OCI-LY1 (cell line): ENCODE measurements around the gene JPH3.
A peak's percentile ranks its signal among the peaks of the same experiment; 100 is the strongest.
"Not testable (repeated sequence)": the region's sequence is repeated elsewhere in the genome, so short reads cannot be mapped to it uniquely, and the experiment has no call there.

Source experiments
- H2AFZ ChIP-seq: fragments of 200-600 bp; sonication (generic), shearing (Covaris generic); 2 replicates; pipeline ENCODE4 v1.6.0; 2014; ENCODE audit warnings: antibody characterized with exemption, mild to moderate bottlenecking, low read length
- H3F3A ChIP-seq: fragments of 200-600 bp; sonication (generic), shearing (Covaris generic); 2 replicates; pipeline ENCODE4 v1.6.0; 2014; ENCODE audit warnings: mild to moderate bottlenecking, antibody characterized with exemption, low read length, moderate library complexity; ENCODE audit not compliant: insufficient read depth
- H3K27ac ChIP-seq: fragments of 200-600 bp; sonication (generic); 2 replicates; pipeline ENCODE4 v1.5.1; 2014; ENCODE audit warnings: low read length, mixed run types, mild to moderate bottlenecking, low read depth; ENCODE audit not compliant: poor library complexity, severe bottlenecking
- H3K27me3 ChIP-seq: fragments of 200-600 bp; sonication (generic); 2 replicates; pipeline ENCODE4 v1.6.0; 2014; ENCODE audit warnings: antibody characterized with exemption, mild to moderate bottlenecking, low read length, moderate library complexity; ENCODE audit not compliant: insufficient read depth
- H3K36me3 ChIP-seq: fragments of 200-600 bp; sonication (generic); 2 replicates; pipeline ENCODE4 v1.6.1; 2014; ENCODE audit warnings: mild to moderate bottlenecking, antibody characterized with exemption, low read length, moderate library complexity, mixed read lengths; ENCODE audit not compliant: insufficient read depth
- H3K4me1 ChIP-seq: fragments of 200-600 bp; sonication (generic); 2 replicates; pipeline ENCODE4 v1.5.1; 2014; ENCODE audit warnings: mild to moderate bottlenecking, low read length, moderate library complexity; ENCODE audit not compliant: insufficient read depth, severe bottlenecking
- H3K4me2 ChIP-seq: fragments of 200-600 bp; sonication (generic), shearing (Covaris generic); 2 replicates; pipeline ENCODE4 v1.6.1; 2014; ENCODE audit warnings: low read length
- H3K4me3 ChIP-seq: fragments of 200-600 bp; sonication (generic); 2 replicates; pipeline ENCODE4 v1.5.1; 2014; ENCODE audit warnings: low read length, low read depth, mild to moderate bottlenecking, mixed read lengths; ENCODE audit not compliant: poor library complexity, severe bottlenecking
- H3K79me2 ChIP-seq: fragments of 200-600 bp; shearing (Covaris generic); 2 replicates; pipeline ENCODE4 v1.6.1; 2016; ENCODE audit warnings: mixed run types, low read length, mixed read lengths; ENCODE audit not compliant: insufficient read depth
- H3K9ac ChIP-seq: fragments of 200-600 bp; sonication (generic), shearing (Covaris generic); 2 replicates; pipeline ENCODE4 v1.6.1; 2014; ENCODE audit warnings: mild to moderate bottlenecking, low read length, mixed read lengths
- H3K9me2 ChIP-seq: fragments of 200-600 bp; sonication (generic), shearing (Covaris generic); 2 replicates; pipeline ENCODE4 v1.6.1; 2014; ENCODE audit warnings: low read depth, mild to moderate bottlenecking, low read length, mixed read lengths
- H3K9me3 ChIP-seq: fragments of 200-600 bp; shearing (Covaris generic); 2 replicates; pipeline ENCODE4 v1.6.1; 2014; ENCODE audit warnings: low read length, mixed read lengths
- H4K20me1 ChIP-seq: fragments of 200-600 bp; sonication (generic), shearing (Covaris generic); 2 replicates; pipeline ENCODE4 v1.6.0; 2016; ENCODE audit warnings: mild to moderate bottlenecking, low read length; ENCODE audit not compliant: insufficient read depth
- EZH2 ChIP-seq: fragments of 200-600 bp; sonication (generic), shearing (Covaris generic); IDR thresholded peaks from 2 replicates; pipeline ENCODE4 v1.8.0; 2017; ENCODE audit warnings: borderline replicate concordance, mixed run types, mild to moderate bottlenecking, antibody characterized with exemption, low read length, moderate library complexity, mixed read lengths
- TF ChIP-seq, protein P1 (sequence below): fragments of 200-600 bp; sonication (generic), shearing (Covaris generic); IDR thresholded peaks from 2 replicates; pipeline ENCODE4 v1.5.1; 2017; ENCODE audit warnings: mild to moderate bottlenecking, antibody characterized with exemption, low read length, moderate library complexity, mixed read lengths

The JPH3 gene

GRCh38 chr16:87723226-87723623 lies 120.9 kb downstream of the JPH3 start:
- H3K27me3 ChIP-seq, result no peaks in the 10 kb centered on the region
- no peaks in the 10 kb centered on the region for H3K9me3 ChIP-seq
- H2AFZ ChIP-seq, result no peak overlapping the region
- peaks cover 76% of the 10 kb centered on the region for H3K36me3 ChIP-seq
- H3K9me2 ChIP-seq, result no peaks in the 10 kb centered on the region
- peaks cover 51% of the 10 kb centered on the region for H3K4me1 ChIP-seq
- peak overlapping the region; percentile 39; the same call in 1 of the 2 replicates for H3K4me2 ChIP-seq
- peak overlapping the region; percentile 64 for H3K9ac ChIP-seq
- H3K27ac ChIP-seq, result peak overlapping the region; percentile 97
- no peaks in the 10 kb centered on the region for H4K20me1 ChIP-seq
- TF ChIP-seq EZH2, result no peak
- TF ChIP-seq, protein P1, sequence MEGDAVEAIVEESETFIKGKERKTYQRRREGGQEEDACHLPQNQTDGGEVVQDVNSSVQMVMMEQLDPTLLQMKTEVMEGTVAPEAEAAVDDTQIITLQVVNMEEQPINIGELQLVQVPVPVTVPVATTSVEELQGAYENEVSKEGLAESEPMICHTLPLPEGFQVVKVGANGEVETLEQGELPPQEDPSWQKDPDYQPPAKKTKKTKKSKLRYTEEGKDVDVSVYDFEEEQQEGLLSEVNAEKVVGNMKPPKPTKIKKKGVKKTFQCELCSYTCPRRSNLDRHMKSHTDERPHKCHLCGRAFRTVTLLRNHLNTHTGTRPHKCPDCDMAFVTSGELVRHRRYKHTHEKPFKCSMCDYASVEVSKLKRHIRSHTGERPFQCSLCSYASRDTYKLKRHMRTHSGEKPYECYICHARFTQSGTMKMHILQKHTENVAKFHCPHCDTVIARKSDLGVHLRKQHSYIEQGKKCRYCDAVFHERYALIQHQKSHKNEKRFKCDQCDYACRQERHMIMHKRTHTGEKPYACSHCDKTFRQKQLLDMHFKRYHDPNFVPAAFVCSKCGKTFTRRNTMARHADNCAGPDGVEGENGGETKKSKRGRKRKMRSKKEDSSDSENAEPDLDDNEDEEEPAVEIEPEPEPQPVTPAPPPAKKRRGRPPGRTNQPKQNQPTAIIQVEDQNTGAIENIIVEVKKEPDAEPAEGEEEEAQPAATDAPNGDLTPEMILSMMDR, result no peak
- no peaks in the 10 kb centered on the region; the same call in 1 of the 2 replicates for H3F3A ChIP-seq
- H3K4me3 ChIP-seq, result peak overlapping the region; percentile 5
- H3K79me2 ChIP-seq, result no peaks in the 10 kb centered on the region

GRCh38 chr16:87724490-87725291 lies 122.4 kb downstream of the JPH3 start:
- no peaks in the 10 kb centered on the region for H3K27me3 ChIP-seq
- no peaks in the 10 kb centered on the region for H4K20me1 ChIP-seq
- no peak overlapping the region for H3K4me3 ChIP-seq
- no peaks in the 10 kb centered on the region for H3K9me2 ChIP-seq
- peak overlapping the region; percentile 97 for H3K27ac ChIP-seq
- H3K79me2 ChIP-seq, result no peaks in the 10 kb centered on the region
- TF ChIP-seq EZH2, result no peak
- TF ChIP-seq, protein P1, result no peak
- H3K9me3 ChIP-seq, result no peaks in the 10 kb centered on the region
- no peak overlapping the region for H2AFZ ChIP-seq
- peaks cover 53% of the 10 kb centered on the region for H3K4me1 ChIP-seq
- no peaks in the 10 kb centered on the region; the same call in 1 of the 2 replicates for H3F3A ChIP-seq
- H3K9ac ChIP-seq, result peak overlapping the region; percentile 38
- peaks cover 80% of the 10 kb centered on the region for H3K36me3 ChIP-seq
- H3K4me2 ChIP-seq, result peak overlapping the region; percentile 21; the same call in 1 of the 2 replicates

- Histone ChIP-seq H3K9ac (peak overlapping the region; percentile 55), H3F3A (no peaks in the 10 kb centered on the region; the same call in 1 of the 2 replicates), H3K4me3 (no peak overlapping the region), H2AFZ (no peak overlapping the region), H3K9me3 (no peaks in the 10 kb centered on the region), H4K20me1 (no peaks in the 10 kb centered on the region), H3K4me2 (no peak overlapping the region), H3K4me1 (peaks cover 53% of the 10 kb centered on the region), H3K27me3 (no peaks in the 10 kb centered on the region), H3K36me3 (peaks cover 80% of the 10 kb centered on the region), H3K27ac (peak overlapping the region; percentile 97), H3K9me2 (no peaks in the 10 kb centered on the region), H3K79me2 (no peaks in the 10 kb centered on the region)
- TF ChIP-seq EZH2, result no peak
- TF ChIP-seq, protein P1, result no peak
Measured at GRCh38 chr16:87725596-87726235, 123.4 kb downstream of the JPH3 start.

DNA sequence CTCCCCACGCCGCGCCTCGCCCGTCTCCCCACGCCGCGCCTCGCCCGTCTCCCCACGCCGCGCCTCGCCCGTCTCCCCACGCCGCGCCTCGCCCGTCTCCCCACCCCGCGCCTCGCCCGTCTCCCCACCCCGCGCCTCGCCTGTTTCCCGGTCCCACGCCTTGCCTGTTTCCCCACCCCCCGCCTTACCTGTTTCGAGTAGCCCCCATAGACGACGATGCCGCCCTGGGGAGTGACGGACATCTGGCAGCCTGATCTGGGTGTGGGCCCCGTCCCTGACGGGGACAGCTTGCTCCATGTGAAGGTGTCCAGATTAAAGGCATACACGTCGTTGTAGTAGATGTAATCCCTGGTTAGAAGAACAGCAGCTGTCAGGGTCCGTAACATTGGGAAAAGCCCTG lies 124.3 kb downstream of the JPH3 start:
- H3K4me3 ChIP-seq, H3K9me3 ChIP-seq, H3K79me2 ChIP-seq, H3K4me2 ChIP-seq, H3K27me3 ChIP-seq, H2AFZ ChIP-seq, H3K9ac ChIP-seq, H3F3A ChIP-seq, H4K20me1 ChIP-seq, H3K9me2 ChIP-seq: not testable (repeated sequence)
- H3K4me1 ChIP-seq, result peaks cover 53% of the 10 kb centered on the region
- peaks cover 79% of the 10 kb centered on the region for H3K36me3 ChIP-seq
- H3K27ac ChIP-seq, result peak overlapping the region; percentile 78
